Panc1 (cell line): Measurements from ENCODE around the gene C2orf76. TPM values are rescaled to one million over a fixed set of nuclear protein-coding genes. Genes with fewer than 3 reads are reported as not detected.

Experiments used
- ATAC-seq: fragments of 200-7000 bp; cut with Tn5 transposase; 2 replicates; pipeline ENCODE4 v1.9.1; 2020; ENCODE audit warnings: mild to moderate bottlenecking, moderate library complexity
- BruUV-seq: library from RNA; stranded (reverse); fragments of 400-500 nt; replicated peaks from 2 replicates; lab custom pipeline; 2021; lab: Mats Ljungman, UMichigan
- CTCF ChIA-PET: fragments of 300-600 bp; sonication (Branson Sonifier 250); formaldehyde crosslinking; loops from one replicate; lab custom pipeline; 2022; ENCODE audit warnings: antibody characterized with exemption; lab: Charles Lee
- POLR2A ChIA-PET: fragments of 300-600 bp; sonication (Branson Sonifier 250); formaldehyde crosslinking; loops from one replicate; lab custom pipeline; 2022; ENCODE audit warnings: antibody characterized with exemption; lab: Charles Lee
- DNase-seq: peaks from one replicate; pipeline ENCODE4 v3.0.0-alpha.2; 2010; ENCODE audit warnings: low read depth, low spot score
- H3K27ac ChIP-seq: 2 replicates; pipeline ENCODE4 v1.5.1; 2011; ENCODE audit warnings: mild to moderate bottlenecking, low read length, inconsistent platforms
- H3K27me3 ChIP-seq: fragments of 200-500 bp; sonication (Bioruptor generic); 2 replicates; pipeline ENCODE4 v1.6.0; 2014; ENCODE audit warnings: low read length, inconsistent platforms; ENCODE audit not compliant: control insufficient read depth, insufficient read depth
- H3K36me3 ChIP-seq: fragments of 200-500 bp; sonication (Bioruptor generic); 2 replicates; pipeline ENCODE4 v1.5.1; 2014; ENCODE audit warnings: inconsistent platforms, mild to moderate bottlenecking, low read length, moderate library complexity; ENCODE audit not compliant: control insufficient read depth, insufficient read depth
- H3K4me1 ChIP-seq: 2 replicates; pipeline ENCODE4 v1.5.1; 2011; ENCODE audit warnings: inconsistent platforms, mild to moderate bottlenecking, low read length, moderate library complexity; ENCODE audit not compliant: control insufficient read depth, insufficient read depth
- H3K4me3 ChIP-seq, 2 experiments: 2 replicates each; pipeline ENCODE4 v1.5.1; 2011 to 2012; ENCODE audit warnings: low read depth in 2 of 2, low read length in 2 of 2, mild to moderate bottlenecking in 2 of 2, inconsistent platforms in 1 of 2, moderate library complexity in 1 of 2
- H3K9me3 ChIP-seq: fragments of 200-500 bp; sonication (Bioruptor generic); 2 replicates; pipeline ENCODE4 v1.5.1; 2014; ENCODE audit warnings: low read depth, mild to moderate bottlenecking, inconsistent platforms, low read length, moderate library complexity; ENCODE audit not compliant: control insufficient read depth, insufficient read depth
- CTCF ChIP-seq: fragments of 450-650 bp; IDR thresholded peaks from 2 replicates; pipeline ENCODE4 v1.5.1; 2017; ENCODE audit warnings: mild to moderate bottlenecking
- POLR2AphosphoS5 ChIP-seq: IDR thresholded peaks from 2 replicates; pipeline ENCODE4 v1.6.1; 2012; ENCODE audit warnings: mild to moderate bottlenecking, low read depth, low read length, moderate library complexity
- REST ChIP-seq, 2 experiments: IDR thresholded peaks; 2 replicates each; pipeline ENCODE4 v1.6.1; 2011 to 2012; ENCODE audit warnings: low read depth in 2 of 2, control low read depth in 1 of 2, low read length in 1 of 2, mild to moderate bottlenecking in 1 of 2, moderate library complexity in 1 of 2; ENCODE audit not compliant: insufficient read depth in 1 of 2
- SIN3A ChIP-seq: IDR thresholded peaks from 2 replicates; pipeline ENCODE4 v1.6.1; 2012; ENCODE audit warnings: low read depth, mild to moderate bottlenecking, low read length, moderate library complexity, borderline replicate concordance; ENCODE audit not compliant: insufficient read depth
- TCF7L2 ChIP-seq: IDR thresholded peaks from 2 replicates; pipeline ENCODE4 v1.6.1; 2011; ENCODE audit warnings: mild to moderate bottlenecking, low read depth, low read length, inconsistent platforms
- in situ Hi-C: cut with HindIII; loops from 2 replicates; pipeline ENCODE4 v1.10.0; 2016; ENCODE audit warnings: low sequenced_read_pairs, low pct_unique_long_range_greater_than_20kb
- intact Hi-C: fragments of 100-400 bp; cut with micrococcal nuclease; formaldehyde crosslinking; loops from one replicate; pipeline ENCODE4 v1.10.0; 2022; ENCODE audit not compliant: unreplicated experiment
- total RNA-seq: library from RNA; stranded (reverse); gene quantifications from one replicate; pipeline ENCODE4 v1.2.1, GENCODE V29; 2021; ENCODE audit not compliant: unreplicated experiment

C2orf76 gene
- total RNA-seq, 1 experiment from 2014 or later = 22.7 TPM

- ATAC-seq (no peak), DNase-seq (no peak)
- Histone ChIP-seq H3K4me3 (no peak overlapping the region), H3K27ac (no peak overlapping the region), H3K27me3 (no peaks in the 10 kb centered on the region), H3K9me3 (no peaks in the 10 kb centered on the region), H3K4me1 (peaks cover 7% of the 10 kb centered on the region), H3K36me3 (no peaks in the 10 kb centered on the region)
- in situ Hi-C loops = no loop called here
- intact Hi-C loops = no loop called here
- ChIA-PET CTCF (no interaction called here), POLR2A (no interaction called here)
- no TSS peak for BruUV-seq
- TF ChIP-seq REST (IDR thresholded peaks at IDR 0.05; ENCODE audit: insufficient read depth in 1 of 2, low read depth in 2 of 2, low read length in 1 of 2) = no peak
- TF ChIP-seq CTCF = no peak
- no peak for TF ChIP-seq TCF7L2
- TF ChIP-seq SIN3A = no peak
- no peak for TF ChIP-seq POLR2AphosphoS5
Measured at GRCh38 chr2:119263656-119264055, 103.0 kb downstream of the C2orf76 start.

DNA sequence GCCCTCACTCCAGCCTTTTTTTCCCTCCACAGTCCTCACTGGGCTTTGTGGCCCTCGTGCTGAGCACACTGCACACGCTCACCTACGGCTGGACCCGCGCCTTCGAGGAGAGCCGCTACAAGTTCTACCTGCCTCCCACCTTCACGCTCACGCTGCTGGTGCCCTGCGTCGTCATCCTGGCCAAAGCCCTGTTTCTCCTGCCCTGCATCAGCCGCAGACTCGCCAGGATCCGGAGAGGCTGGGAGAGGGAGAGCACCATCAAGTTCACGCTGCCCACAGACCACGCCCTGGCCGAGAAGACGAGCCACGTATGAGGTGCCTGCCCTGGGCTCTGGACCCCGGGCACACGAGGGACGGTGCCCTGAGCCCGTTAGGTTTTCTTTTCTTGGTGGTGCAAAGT lies 103.6 kb downstream of the C2orf76 start:
- Histone ChIP-seq H3K9me3 (no peaks in the 10 kb centered on the region), H3K27me3 (no peaks in the 10 kb centered on the region), H3K36me3 (no peaks in the 10 kb centered on the region; the same call in 1 of the 2 replicates), H3K4me3 (no peak overlapping the region), H3K27ac (no peak overlapping the region), H3K4me1 (peaks cover 10% of the 10 kb centered on the region)
- no peak for DNase-seq
- no TSS peak for BruUV-seq
- ATAC-seq = no peak
- ChIA-PET CTCF (no interaction called here), POLR2A (no interaction called here)
- TF ChIP-seq SIN3A = no peak
- no peak for TF ChIP-seq CTCF
- TF ChIP-seq REST (IDR thresholded peaks at IDR 0.05; ENCODE audit: insufficient read depth in 1 of 2, low read depth in 2 of 2, low read length in 1 of 2) = no peak
- no peak for TF ChIP-seq POLR2AphosphoS5
- no peak for TF ChIP-seq TCF7L2
- in situ Hi-C loops (no loop called here), intact Hi-C loops (no loop called here)
